Measurements from ENCODE around the gene BOLA3.
"Not testable (repeated sequence)": the region's sequence is repeated elsewhere in the genome, so short reads cannot be mapped to it uniquely, and the experiment has no call there.

Gene BOLA3

GRCh38 chr2:74101574-74102300 lies 46.0 kb downstream of the BOLA3 start:
- no peak for DNase-seq

GRCh38 chr2:74100254-74101216 lies 47.2 kb downstream of the BOLA3 start:
- no peak for DNase-seq

- no peak for DNase-seq
Measured at GRCh38 chr2:74099835-74100234, 47.9 kb downstream of the BOLA3 start.

- DNase-seq: no peak
Measured at GRCh38 chr2:74099271-74099670, 48.4 kb downstream of the BOLA3 start.

GRCh38 chr2:74097574-74097973 lies 50.1 kb downstream of the BOLA3 start:
- DNase-seq: no peak

GRCh38 chr2:74096052-74096451 lies 51.7 kb downstream of the BOLA3 start:
- no peak for DNase-seq

GRCh38 chr2:74095632-74096031 lies 52.1 kb downstream of the BOLA3 start:
- DNase-seq: no peak

- no peak for DNase-seq
Measured at GRCh38 chr2:74094291-74094690, 53.4 kb downstream of the BOLA3 start.

- no peak for DNase-seq
Measured at GRCh38 chr2:74093840-74094239, 53.9 kb downstream of the BOLA3 start.

GRCh38 chr2:74093426-74093825 lies 54.3 kb downstream of the BOLA3 start:
- DNase-seq: no peak

GRCh38 chr2:74092275-74092674 lies 55.4 kb downstream of the BOLA3 start:
- no peak for DNase-seq

GRCh38 chr2:74091391-74091790 lies 56.3 kb downstream of the BOLA3 start:
- no peak for DNase-seq

- no peak for DNase-seq
Measured at GRCh38 chr2:74089816-74090745, 57.6 kb downstream of the BOLA3 start.

- DNase-seq: not testable (repeated sequence)
Measured at GRCh38 chr2:74088676-74089075, 59.0 kb downstream of the BOLA3 start.

- DNase-seq: no peak
Measured at GRCh38 chr2:74087696-74088095, 60.0 kb downstream of the BOLA3 start.

- DNase-seq: no peak
Measured at GRCh38 chr2:74086021-74086420, 61.7 kb downstream of the BOLA3 start.

All from stimulated activated CD4-positive, alpha-beta T cell treated with anti-CD3 and anti-CD28 coated beads, Interleukin-1b, Interleukin-23, amount 100 ng/mL, for 48 hours (primary cell).